Glutamatergic neuron (in vitro differentiated cells): ENCODE data around the gene GCH1. TPM values are rescaled to one million over a fixed set of nuclear protein-coding genes. Genes with fewer than 3 reads are reported as not detected.
"Not testable (repeated sequence)": the region's sequence is repeated elsewhere in the genome, so short reads cannot be mapped to it uniquely, and the experiment has no call there.

ENCODE experiments used
- DNase-seq: peaks from one replicate; pipeline ENCODE4 v3.0.0; 2022
- H3K27ac Mint-ChIP-seq: one replicate; pipeline ENCODE4 v1.8.0; 2020; ENCODE audit warnings: mild to moderate bottlenecking, mixed read lengths, inconsistent platforms; ENCODE audit not compliant: unreplicated experiment
- H3K27me3 Mint-ChIP-seq: one replicate; pipeline ENCODE4 v1.8.0; 2020; ENCODE audit warnings: mild to moderate bottlenecking, moderate library complexity, mixed read lengths, inconsistent platforms; ENCODE audit not compliant: unreplicated experiment
- H3K36me3 Mint-ChIP-seq: one replicate; pipeline ENCODE4 v1.8.0; 2020; ENCODE audit warnings: mild to moderate bottlenecking, mixed read lengths, inconsistent platforms; ENCODE audit not compliant: unreplicated experiment
- H3K4me1 Mint-ChIP-seq: one replicate; pipeline ENCODE4 v1.8.0; 2020; ENCODE audit warnings: mild to moderate bottlenecking, low read depth, mixed read lengths, inconsistent platforms; ENCODE audit not compliant: unreplicated experiment
- H3K4me3 Mint-ChIP-seq: one replicate; pipeline ENCODE4 v1.8.0; 2020; ENCODE audit warnings: mild to moderate bottlenecking, mixed read lengths, inconsistent platforms; ENCODE audit not compliant: unreplicated experiment
- H3K9me3 Mint-ChIP-seq: one replicate; pipeline ENCODE4 v1.8.0; 2020; ENCODE audit warnings: mild to moderate bottlenecking, moderate library complexity, mixed read lengths, inconsistent platforms; ENCODE audit not compliant: unreplicated experiment
- total RNA-seq: library from RNA; stranded (reverse); fragmentation: NEBNext Ultra II Directional; extraction: Animal tissue kit (Norgen Biotek cat#: 25700); gene quantifications from one replicate; pipeline ENCODE4 v1.2.1, GENCODE V29; 2021; ENCODE audit not compliant: unreplicated experiment
- TF ChIP-seq, protein P1 (sequence below): fragments of 200-600 bp; sonication (generic); IDR thresholded peaks from one replicate; pipeline ENCODE4 v1.5.0; 2021; ENCODE audit not compliant: partially characterized antibody, unreplicated experiment

The GCH1 gene
- total RNA-seq, 1 donor from 2014 or later, result 2.4 TPM

DNA sequence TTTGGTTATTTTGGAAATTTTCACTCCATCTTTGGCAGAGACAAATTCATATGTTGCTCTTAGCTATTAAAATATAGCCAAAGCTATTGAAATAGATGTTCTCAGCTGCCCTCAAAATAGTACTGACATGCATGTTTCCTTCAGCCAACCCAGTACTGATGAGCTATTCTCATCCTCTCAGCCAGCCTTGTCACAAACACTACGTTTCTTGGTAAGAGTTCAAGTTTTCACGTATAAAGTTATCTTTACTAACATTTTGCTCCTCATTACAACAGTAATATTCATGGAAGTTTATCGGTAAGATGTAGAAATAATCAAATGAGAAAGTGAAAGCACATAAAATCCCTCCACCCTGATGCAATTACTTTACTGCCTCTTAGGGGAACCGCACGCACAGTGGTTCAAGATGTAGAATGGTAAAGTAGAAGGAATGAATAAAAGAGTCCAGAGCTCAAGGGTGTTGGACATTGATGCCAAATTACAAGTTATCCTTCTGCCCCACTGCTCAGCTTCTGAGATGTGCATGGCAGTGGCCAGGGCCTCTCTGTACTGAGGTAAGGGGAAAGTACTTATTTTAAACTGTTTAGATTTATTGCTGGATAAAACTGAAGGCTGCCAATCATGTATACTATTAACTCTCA is 20.7 kb downstream of the GCH1 start:
- TF ChIP-seq, protein P1, sequence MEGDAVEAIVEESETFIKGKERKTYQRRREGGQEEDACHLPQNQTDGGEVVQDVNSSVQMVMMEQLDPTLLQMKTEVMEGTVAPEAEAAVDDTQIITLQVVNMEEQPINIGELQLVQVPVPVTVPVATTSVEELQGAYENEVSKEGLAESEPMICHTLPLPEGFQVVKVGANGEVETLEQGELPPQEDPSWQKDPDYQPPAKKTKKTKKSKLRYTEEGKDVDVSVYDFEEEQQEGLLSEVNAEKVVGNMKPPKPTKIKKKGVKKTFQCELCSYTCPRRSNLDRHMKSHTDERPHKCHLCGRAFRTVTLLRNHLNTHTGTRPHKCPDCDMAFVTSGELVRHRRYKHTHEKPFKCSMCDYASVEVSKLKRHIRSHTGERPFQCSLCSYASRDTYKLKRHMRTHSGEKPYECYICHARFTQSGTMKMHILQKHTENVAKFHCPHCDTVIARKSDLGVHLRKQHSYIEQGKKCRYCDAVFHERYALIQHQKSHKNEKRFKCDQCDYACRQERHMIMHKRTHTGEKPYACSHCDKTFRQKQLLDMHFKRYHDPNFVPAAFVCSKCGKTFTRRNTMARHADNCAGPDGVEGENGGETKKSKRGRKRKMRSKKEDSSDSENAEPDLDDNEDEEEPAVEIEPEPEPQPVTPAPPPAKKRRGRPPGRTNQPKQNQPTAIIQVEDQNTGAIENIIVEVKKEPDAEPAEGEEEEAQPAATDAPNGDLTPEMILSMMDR, result no peak
- no peaks in the 10 kb centered on the region for H3K36me3 Mint-ChIP-seq
- peaks cover 3% of the 10 kb centered on the region for H3K9me3 Mint-ChIP-seq
- no peak overlapping the region for H3K4me3 Mint-ChIP-seq
- no peaks in the 10 kb centered on the region for H3K27me3 Mint-ChIP-seq
- H3K27ac Mint-ChIP-seq, result no peak overlapping the region
- DNase-seq, result no peak
- peaks cover 2% of the 10 kb centered on the region for H3K4me1 Mint-ChIP-seq

DNA sequence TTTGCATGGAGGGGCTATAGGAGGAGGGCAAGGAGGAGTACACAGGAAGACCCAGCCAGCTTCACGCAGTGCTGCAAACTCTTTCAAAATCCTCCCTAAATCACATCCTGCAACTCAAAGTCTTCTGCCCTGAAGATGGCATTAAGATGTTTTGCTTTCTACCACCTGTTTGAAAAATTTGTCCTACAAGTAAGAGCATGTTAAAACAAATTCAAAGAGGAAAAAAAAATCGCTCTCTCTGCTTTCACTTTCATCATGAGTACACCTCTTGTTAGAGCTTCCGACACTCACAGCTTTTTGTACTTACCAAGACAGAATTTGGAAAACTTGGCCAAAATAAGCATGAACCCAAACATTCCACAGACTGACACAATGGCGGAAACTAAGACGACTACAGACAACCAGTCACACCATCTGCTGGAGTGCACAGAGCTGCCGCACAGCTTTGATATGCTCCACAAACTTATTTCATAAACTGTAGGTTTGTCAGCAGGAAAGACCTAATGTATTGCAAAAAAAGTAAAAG is 21.3 kb downstream of the GCH1 start:
- DNase-seq, result no peak
- Mint-ChIP-seq H3K4me3 (no peak overlapping the region), H3K9me3 (peaks cover 3% of the 10 kb centered on the region), H3K27ac (no peak overlapping the region), H3K27me3 (no peaks in the 10 kb centered on the region), H3K4me1 (peaks cover 2% of the 10 kb centered on the region), H3K36me3 (no peaks in the 10 kb centered on the region)
- TF ChIP-seq, protein P1, result no peak

DNA sequence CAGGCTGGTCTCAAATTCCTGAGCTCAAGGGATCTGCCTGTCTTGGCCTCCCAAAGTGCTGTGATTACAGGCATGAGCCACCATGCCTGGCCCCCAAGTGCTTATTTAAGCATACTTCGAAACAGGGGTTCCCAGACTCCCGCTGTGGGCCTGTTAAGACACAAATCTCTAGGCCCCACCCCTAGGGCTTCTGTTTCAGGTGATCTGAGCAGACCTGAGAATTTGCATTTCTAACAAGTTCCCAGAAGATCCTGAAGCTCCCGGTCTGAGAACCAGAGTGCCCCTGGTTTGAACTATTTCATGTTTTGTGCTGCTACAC is 25.0 kb downstream of the GCH1 start:
- no peaks in the 10 kb centered on the region for H3K9me3 Mint-ChIP-seq
- H3K4me1 Mint-ChIP-seq, result peaks cover 2% of the 10 kb centered on the region
- H3K27me3 Mint-ChIP-seq, result peaks cover 1% of the 10 kb centered on the region
- no peak overlapping the region for H3K4me3 Mint-ChIP-seq
- H3K36me3 Mint-ChIP-seq, result no peaks in the 10 kb centered on the region
- no peak for DNase-seq
- H3K27ac Mint-ChIP-seq, result no peak overlapping the region
- TF ChIP-seq, protein P1, result no peak

DNA sequence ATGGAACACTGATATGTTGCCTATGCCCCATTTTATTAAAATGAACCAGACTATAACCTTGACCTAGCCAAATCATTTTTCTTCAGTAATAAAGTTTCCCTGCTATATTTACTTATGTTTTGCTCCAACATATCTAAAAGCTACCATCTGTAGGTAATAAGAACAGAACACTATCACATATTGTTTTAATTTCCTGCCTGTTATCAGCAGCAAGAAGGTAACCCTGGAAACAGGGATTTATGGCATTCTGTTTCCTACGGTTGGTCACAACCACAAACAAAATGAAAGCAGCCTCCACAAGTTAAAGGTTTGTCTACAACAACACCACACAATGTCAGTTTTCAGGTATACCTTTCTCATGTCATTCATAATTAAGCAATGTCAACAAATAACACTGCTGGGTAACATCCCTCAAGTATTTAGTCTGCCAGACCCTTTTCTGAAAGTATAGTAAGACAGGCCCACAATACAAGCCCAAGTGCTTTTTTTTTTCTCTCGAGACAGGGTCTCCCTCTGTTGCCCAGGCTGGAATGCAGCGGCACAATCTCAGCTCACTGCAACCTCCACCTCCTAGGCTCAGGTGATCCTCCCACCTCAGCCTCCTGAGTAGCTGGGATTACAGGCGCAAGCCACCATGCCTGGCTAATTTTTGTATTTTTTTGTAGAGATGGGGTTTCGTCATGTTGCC is 25.5 kb downstream of the GCH1 start:
- Mint-ChIP-seq H3K27me3 (peaks cover 1% of the 10 kb centered on the region), H3K4me3 (no peak overlapping the region), H3K27ac (no peak overlapping the region), H3K4me1 (peaks cover 2% of the 10 kb centered on the region), H3K36me3 (no peaks in the 10 kb centered on the region), H3K9me3 (no peaks in the 10 kb centered on the region)
- no peak for DNase-seq
- TF ChIP-seq, protein P1, result no peak

DNA sequence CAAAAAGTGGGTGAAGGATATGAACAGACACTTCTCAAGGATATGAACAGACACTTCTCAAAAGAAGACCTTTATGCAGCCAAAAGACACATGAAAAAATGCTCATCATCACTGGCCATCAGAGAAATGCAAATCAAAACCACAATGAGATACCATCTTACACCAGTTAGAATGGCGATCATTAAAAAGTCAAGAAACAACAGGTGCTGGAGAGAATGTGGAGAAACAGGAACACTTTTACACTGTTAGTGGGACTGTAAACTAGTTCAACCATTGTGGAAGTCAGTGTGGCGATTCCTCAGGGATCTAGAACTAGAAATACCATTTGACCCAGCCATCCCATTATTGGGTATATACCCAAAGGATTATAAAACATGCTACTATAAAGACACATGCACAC is 27.0 kb downstream of the GCH1 start:
- not testable (repeated sequence) for DNase-seq, H3K9me3 Mint-ChIP-seq, H3K27me3 Mint-ChIP-seq, H3K27ac Mint-ChIP-seq, H3K4me1 Mint-ChIP-seq, H3K36me3 Mint-ChIP-seq, H3K4me3 Mint-ChIP-seq

DNA sequence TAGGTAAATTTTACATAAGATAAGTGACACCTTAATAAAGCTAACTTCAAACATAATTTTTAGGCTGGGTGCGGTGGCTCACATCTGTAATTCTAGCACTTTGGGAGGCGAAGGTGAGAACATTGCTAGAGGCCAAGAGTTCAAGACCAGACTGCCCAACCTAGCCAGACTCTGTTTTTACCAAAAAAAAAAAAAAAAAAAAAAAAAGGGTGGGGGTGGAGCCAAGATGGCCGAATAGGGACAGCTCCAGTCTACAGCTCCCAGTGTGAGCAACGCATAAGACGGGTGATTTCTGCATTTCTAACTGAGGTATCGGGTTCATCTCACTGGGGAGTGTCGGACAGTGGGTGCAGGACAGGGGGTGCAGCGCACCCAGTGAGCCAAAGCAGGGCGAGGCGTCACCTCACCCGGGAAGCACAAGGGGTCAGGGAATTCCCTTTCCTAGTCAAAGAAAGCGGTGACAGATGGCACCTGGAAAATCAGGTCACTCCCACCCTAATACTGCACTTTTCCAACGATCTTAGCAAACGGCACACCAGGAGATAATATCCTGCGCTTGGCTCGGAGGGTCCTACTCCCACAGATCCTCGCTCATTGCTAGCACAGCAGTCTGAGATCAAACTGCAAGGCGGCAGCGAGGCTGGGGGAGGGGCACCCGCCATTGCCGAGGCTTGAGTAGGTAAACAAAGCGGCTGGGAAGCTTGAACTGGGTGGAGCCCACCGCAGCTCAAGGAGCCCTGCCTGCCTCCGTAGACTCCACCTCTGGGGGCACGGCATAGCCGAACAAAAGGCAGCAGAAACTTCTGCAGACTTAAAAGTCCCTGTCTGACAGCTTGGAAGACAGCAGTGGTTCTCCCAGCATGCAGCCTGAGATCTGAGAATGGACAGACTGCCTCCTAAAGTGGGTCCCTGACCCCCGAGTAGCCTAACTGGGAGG is 32.2 kb downstream of the GCH1 start:
- peak; percentile 32 for DNase-seq
- not testable (repeated sequence) for H3K27me3 Mint-ChIP-seq, H3K36me3 Mint-ChIP-seq, H3K4me1 Mint-ChIP-seq
- H3K27ac Mint-ChIP-seq, result peak overlapping the region; percentile 98
- peaks cover 13% of the 10 kb centered on the region for H3K9me3 Mint-ChIP-seq
- peak overlapping the region; percentile 87 for H3K4me3 Mint-ChIP-seq
